OCI-LY3 (cell line): ENCODE measurements around the gene ARFGAP3.

Experiments used
- H2AFZ ChIP-seq: fragments of 200-600, 300-600 bp; shearing (Covaris generic); 2 replicates; pipeline ENCODE4 v1.6.0; 2014; ENCODE audit warnings: antibody characterized with exemption, low read depth, low read length
- H3K27ac ChIP-seq: fragments of 200-600, 300-600 bp; sonication (generic); 2 replicates; pipeline ENCODE4 v1.5.1; 2014; ENCODE audit warnings: mild to moderate bottlenecking, low read length, moderate library complexity, mixed read lengths
- H3K27me3 ChIP-seq: fragments of 200-600, 300-600 bp; sonication (generic); 2 replicates; pipeline ENCODE4 v1.6.1; 2014; ENCODE audit warnings: low read depth, low read length, mixed read lengths
- H3K36me3 ChIP-seq: fragments of 200-600, 300-600 bp; sonication (generic); replicated peaks from 2 replicates; pipeline ENCODE3; 2014; ENCODE audit warnings: low read depth, low read length, mixed read lengths
- H3K4me1 ChIP-seq: fragments of 300-600, 200-600 bp; sonication (generic); 2 replicates; pipeline ENCODE4 v1.6.1; 2014; ENCODE audit warnings: low read length, mixed read lengths
- H3K4me2 ChIP-seq: fragments of 200-600, 300-600 bp; sonication (generic); 2 replicates; pipeline ENCODE4 v1.6.1; 2014; ENCODE audit warnings: low read length, mixed read lengths
- H3K4me3 ChIP-seq: fragments of 300-600, 200-600 bp; sonication (generic); 2 replicates; pipeline ENCODE4 v1.5.1; 2014; ENCODE audit warnings: antibody characterized with exemption, mild to moderate bottlenecking, low read length, moderate library complexity
- H3K79me2 ChIP-seq: fragments of 300-600, 200-600 bp; shearing (Covaris generic); 2 replicates; pipeline ENCODE4 v1.6.1; 2014; ENCODE audit warnings: mild to moderate bottlenecking, low read length, mixed read lengths
- H3K9ac ChIP-seq: fragments of 300-600, 200-600 bp; shearing (Covaris generic); 2 replicates; pipeline ENCODE4 v1.6.0; 2014; ENCODE audit warnings: mild to moderate bottlenecking, low read length, moderate library complexity
- H3K9me3 ChIP-seq: fragments of 200-600, 300-600 bp; shearing (Covaris generic); 2 replicates; pipeline ENCODE4 v1.6.1; 2014; ENCODE audit warnings: low read length, mixed read lengths; ENCODE audit not compliant: insufficient read depth
- H4K20me1 ChIP-seq: fragments of 200-600, 300-600 bp; sonication (generic); 2 replicates; pipeline ENCODE4 v1.6.1; 2016; ENCODE audit warnings: low read length, mixed read lengths; ENCODE audit not compliant: insufficient read depth
- EZH2phosphoT487 ChIP-seq: fragments of 200-600 bp; shearing (Covaris generic); IDR thresholded peaks from 2 replicates; pipeline ENCODE4 v1.6.1; 2018; ENCODE audit warnings: antibody characterized with exemption, mixed run types, low read depth
- TF ChIP-seq, protein P1 (sequence below): fragments of 200-600, 300-600 bp; sonication (generic); IDR thresholded peaks from 2 replicates; pipeline ENCODE4 v1.5.1; 2014; ENCODE audit warnings: antibody characterized with exemption, low read length, low read depth

The ARFGAP3 gene

DNA sequence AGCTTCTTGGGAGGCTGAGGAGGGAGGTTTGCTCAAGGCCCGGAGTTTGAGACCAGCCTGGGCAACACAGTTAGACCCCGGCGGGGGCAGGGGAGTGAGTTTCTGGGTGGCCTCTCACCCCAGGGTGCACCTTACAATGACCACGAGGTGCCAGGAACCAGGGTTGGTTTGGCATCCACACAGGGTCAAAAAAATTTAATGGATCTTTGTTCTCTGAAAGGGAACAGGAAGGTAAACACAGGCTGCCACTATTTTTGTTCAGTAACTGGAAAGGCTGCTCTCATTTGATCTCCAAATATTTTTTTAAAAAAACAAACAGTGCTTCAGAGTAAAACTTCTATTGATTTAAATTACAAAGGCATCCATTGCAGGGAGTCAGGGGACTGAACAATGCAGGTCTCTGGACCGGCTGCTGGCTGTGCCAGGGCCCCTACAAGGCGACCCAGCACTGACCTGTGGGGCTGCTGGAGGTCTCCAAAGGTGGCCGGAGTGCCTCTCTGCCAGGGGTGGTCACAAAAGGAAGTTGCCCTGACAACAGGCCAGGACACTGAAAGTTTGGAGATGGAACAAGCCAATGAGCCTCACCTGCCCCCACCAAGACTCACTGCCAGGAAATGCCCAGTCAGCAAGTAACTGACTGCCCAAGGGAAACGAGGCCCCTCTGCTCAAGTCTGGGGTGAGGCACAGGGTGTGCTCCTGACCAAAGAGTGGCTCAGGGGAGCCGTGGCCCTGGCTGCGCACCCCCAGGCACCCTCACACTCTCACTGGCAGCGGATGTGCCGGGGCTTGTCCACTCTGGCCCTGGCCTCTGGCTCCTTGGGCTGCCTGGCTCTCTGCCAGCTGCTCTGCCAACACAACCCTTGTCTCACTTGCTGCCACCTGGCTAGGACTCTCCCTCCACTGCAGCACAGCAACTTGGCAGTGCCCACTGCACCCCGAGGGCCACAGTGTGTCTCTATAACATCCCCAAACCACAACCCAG is 51.8 kb downstream of the ARFGAP3 start:
- no peaks in the 10 kb centered on the region for H4K20me1 ChIP-seq
- peaks cover 39% of the 10 kb centered on the region for H3K36me3 ChIP-seq
- TF ChIP-seq, protein P1, sequence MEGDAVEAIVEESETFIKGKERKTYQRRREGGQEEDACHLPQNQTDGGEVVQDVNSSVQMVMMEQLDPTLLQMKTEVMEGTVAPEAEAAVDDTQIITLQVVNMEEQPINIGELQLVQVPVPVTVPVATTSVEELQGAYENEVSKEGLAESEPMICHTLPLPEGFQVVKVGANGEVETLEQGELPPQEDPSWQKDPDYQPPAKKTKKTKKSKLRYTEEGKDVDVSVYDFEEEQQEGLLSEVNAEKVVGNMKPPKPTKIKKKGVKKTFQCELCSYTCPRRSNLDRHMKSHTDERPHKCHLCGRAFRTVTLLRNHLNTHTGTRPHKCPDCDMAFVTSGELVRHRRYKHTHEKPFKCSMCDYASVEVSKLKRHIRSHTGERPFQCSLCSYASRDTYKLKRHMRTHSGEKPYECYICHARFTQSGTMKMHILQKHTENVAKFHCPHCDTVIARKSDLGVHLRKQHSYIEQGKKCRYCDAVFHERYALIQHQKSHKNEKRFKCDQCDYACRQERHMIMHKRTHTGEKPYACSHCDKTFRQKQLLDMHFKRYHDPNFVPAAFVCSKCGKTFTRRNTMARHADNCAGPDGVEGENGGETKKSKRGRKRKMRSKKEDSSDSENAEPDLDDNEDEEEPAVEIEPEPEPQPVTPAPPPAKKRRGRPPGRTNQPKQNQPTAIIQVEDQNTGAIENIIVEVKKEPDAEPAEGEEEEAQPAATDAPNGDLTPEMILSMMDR, result no peak
- no peak for TF ChIP-seq EZH2phosphoT487
- no peak overlapping the region for H2AFZ ChIP-seq
- no peaks in the 10 kb centered on the region for H3K9me3 ChIP-seq
- no peak overlapping the region for H3K4me2 ChIP-seq
- H3K27me3 ChIP-seq, result no peaks in the 10 kb centered on the region
- no peaks in the 10 kb centered on the region for H3K4me1 ChIP-seq
- H3K4me3 ChIP-seq, result no peak overlapping the region
- H3K9ac ChIP-seq, result no peak overlapping the region
- no peaks in the 10 kb centered on the region for H3K79me2 ChIP-seq
- no peak overlapping the region for H3K27ac ChIP-seq

DNA sequence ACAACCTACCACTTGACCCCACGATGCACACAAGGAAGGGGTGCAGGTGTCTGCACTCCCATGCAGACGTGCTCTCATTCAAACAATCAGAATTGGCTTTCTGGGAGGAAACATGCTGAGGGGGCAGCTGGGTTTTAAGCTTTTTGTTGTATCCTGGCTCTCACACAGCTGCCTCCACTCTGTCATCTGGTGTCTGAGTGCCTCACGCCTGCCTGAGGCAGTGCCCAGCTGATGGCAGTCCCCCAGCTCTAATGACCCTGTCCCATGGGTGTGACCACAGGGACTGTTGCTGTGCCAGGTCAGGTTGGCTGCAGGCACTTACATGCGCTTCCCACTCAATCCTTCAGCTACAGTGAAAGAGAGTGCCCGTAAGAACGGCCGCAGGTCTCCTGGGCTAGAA is 53.7 kb downstream of the ARFGAP3 start:
- Histone ChIP-seq H3K9ac (no peak overlapping the region), H3K79me2 (no peaks in the 10 kb centered on the region), H4K20me1 (peaks cover 3% of the 10 kb centered on the region; the same call in 1 of the 2 replicates), H3K36me3 (peaks cover 29% of the 10 kb centered on the region), H3K4me1 (no peaks in the 10 kb centered on the region), H3K27ac (no peak overlapping the region), H2AFZ (no peak overlapping the region), H3K9me3 (no peaks in the 10 kb centered on the region), H3K4me2 (no peak overlapping the region), H3K4me3 (no peak overlapping the region), H3K27me3 (no peaks in the 10 kb centered on the region)
- TF ChIP-seq, protein P1, result no peak
- no peak for TF ChIP-seq EZH2phosphoT487

DNA sequence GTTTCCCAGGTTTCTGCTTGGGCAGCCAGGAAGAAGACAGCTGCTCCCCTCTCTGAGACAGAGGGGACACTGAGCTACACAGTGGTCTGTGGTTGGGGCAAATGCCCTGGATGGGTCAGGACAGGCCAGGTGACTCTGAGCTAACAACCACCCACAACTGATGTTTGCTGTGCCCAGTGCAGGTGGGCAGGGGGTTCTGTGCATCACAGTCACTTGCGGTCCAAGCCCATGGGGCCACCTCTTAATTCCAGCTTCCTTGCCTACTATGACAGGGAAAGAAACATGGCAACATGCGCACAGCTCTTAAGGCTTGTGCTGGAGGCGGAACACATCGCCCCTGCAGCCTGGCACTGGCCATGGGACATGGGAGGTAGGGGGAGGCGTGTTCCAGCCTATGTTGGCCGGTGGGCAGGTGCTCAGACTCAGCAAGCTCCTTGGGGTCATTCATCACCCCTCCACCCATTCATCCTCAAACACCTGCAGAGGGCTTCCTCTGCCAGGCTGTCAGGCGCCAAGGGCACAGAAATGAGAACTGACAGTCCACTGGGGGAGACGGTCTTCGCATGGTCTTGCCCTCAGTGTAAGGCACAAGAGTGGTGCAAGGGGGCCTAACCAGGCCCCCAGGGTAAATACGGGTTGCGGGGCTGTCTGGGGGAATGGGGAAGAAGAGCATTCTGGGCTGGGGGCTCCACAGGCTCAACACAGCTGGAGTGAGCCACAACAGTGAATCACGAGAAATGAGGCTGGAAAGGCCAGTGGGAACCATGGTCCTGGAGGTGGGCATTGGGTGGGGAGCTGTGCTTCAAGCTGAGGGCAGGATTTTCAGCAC is 55.6 kb downstream of the ARFGAP3 start:
- H3K27me3 ChIP-seq, result no peaks in the 10 kb centered on the region
- H4K20me1 ChIP-seq, result peaks cover 3% of the 10 kb centered on the region; the same call in 1 of the 2 replicates
- H3K27ac ChIP-seq, result no peak overlapping the region
- H3K9me3 ChIP-seq, result no peaks in the 10 kb centered on the region
- TF ChIP-seq, protein P1, result no peak
- TF ChIP-seq EZH2phosphoT487, result no peak
- H3K4me3 ChIP-seq, result no peak overlapping the region
- no peak overlapping the region for H2AFZ ChIP-seq
- no peak overlapping the region for H3K4me2 ChIP-seq
- H3K9ac ChIP-seq, result no peak overlapping the region
- H3K36me3 ChIP-seq, result peaks cover 15% of the 10 kb centered on the region
- H3K79me2 ChIP-seq, result no peaks in the 10 kb centered on the region
- H3K4me1 ChIP-seq, result no peaks in the 10 kb centered on the region
